Heart left ventricle (tissue), 16 donors: ENCODE results near the gene KDM5B. TPM values are rescaled to one million over a fixed set of nuclear protein-coding genes. Genes with fewer than 3 reads are reported as not detected.
"Not testable (repeated sequence)": the region's sequence is repeated elsewhere in the genome, so short reads cannot be mapped to it uniquely, and the experiment has no call there.

Experiments used
- ATAC-seq, 4 donors: fragments of 200-7000 bp; cut with Tn5 transposase; one replicate each; pipeline ENCODE4 v1.9.1; 2020 to 2022; ENCODE audit warnings: moderate library complexity in 4 of 4, mild to moderate bottlenecking in 3 of 4, moderate number of reproducible peaks in 1 of 4
- DNase-seq, 5 donors: peaks; one replicate each; pipeline ENCODE4 v3.0.0-alpha.2; 2020
- H3K27ac ChIP-seq, 12 donors: fragments of 200-600 bp; sonication (generic) in 4 of 12; one replicate each; pipeline versions ENCODE4 v1.5.0 to v1.8.0; 2016 to 2022; ENCODE audit warnings: mild to moderate bottlenecking in 2 of 12
- H3K27me3 ChIP-seq, 9 donors: fragments of 200-600 bp; sonication (generic) in 2 of 9; one replicate each; pipeline versions ENCODE4 v1.5.1 to v1.8.0; 2016 to 2022; ENCODE audit warnings: mild to moderate bottlenecking in 3 of 9
- H3K36me3 ChIP-seq, 9 donors: fragments of 200-600 bp; sonication (generic) in 2 of 9; one replicate each; pipeline versions ENCODE4 v1.5.0 to v1.8.0; 2018 to 2022; ENCODE audit warnings: mild to moderate bottlenecking in 2 of 9
- H3K4me1 ChIP-seq, 12 donors: fragments of 200-600 bp; sonication (generic) in 4 of 12; one replicate each; pipeline versions ENCODE4 v1.5.0 to v1.8.0; 2016 to 2022; ENCODE audit warnings: mild to moderate bottlenecking in 3 of 12
- H3K4me3 ChIP-seq, 12 donors: fragments of 200-600 bp; sonication (generic) in 4 of 12; one replicate each; pipeline versions ENCODE4 v1.5.0 to v1.8.0; 2017 to 2022; ENCODE audit warnings: mild to moderate bottlenecking in 9 of 12, moderate library complexity in 4 of 12
- H3K9me3 ChIP-seq, 12 donors: fragments of 200-600 bp; sonication (generic) in 4 of 12; one replicate each; pipeline versions ENCODE4 v1.5.0 to v1.8.0; 2016 to 2022; ENCODE audit warnings: mild to moderate bottlenecking in 1 of 12
- POLR2A ChIP-seq, 2 donors: fragments of 450-650 bp; IDR thresholded peaks; one replicate each; pipeline ENCODE4 v1.6.1; 2017; ENCODE audit warnings: antibody characterized with exemption in 2 of 2, mild to moderate bottlenecking in 2 of 2, moderate library complexity in 2 of 2
- WGBS, 4 donors: extraction: QIAGEN DNeasy Blood & Tissue Kit in 2 of 4; methylation state at CpG; one replicate each; pipeline versions ENCODE4 v1.1.5 to v1.1.7; 2013 to 2018; 5-methylcytosine and 5-hydroxymethylcytosine counted together
- intact Hi-C, 10 donors: fragments of 100-400 bp; cut with DNase I; formaldehyde crosslinking; loops; one replicate each; pipeline versions ENCODE4 v1.11.1 to v1.14.2; 2022
- polyA plus RNA-seq, 2 donors: library from polyadenylated mRNA; stranded (reverse); fragments of 200-250 nt; gene quantifications; one replicate each; pipeline ENCODE4 v1.2.3, GENCODE V29; 2013
- total RNA-seq, 9 donors: library from RNA; depleted of rRNA in 2 of 9; stranded (reverse); fragments of >200 nt in 2 of 9; fragmentation: NEBNext Ultra II Directional in 3 of 9; extraction: Animal tissue kit (Norgen Biotek cat#: 25700) in 3 of 9; gene quantifications; one replicate each; pipeline versions ENCODE4 v1.1.0 to v1.2.4, GENCODE V29; 2016 to 2023
- TF ChIP-seq, protein P1 (sequence below), 12 donors: fragments of 200-600 bp; sonication (generic) in 4 of 12; IDR thresholded peaks; one replicate each; pipeline versions ENCODE4 v1.5.0 to v1.8.0; 2018 to 2022; ENCODE audit warnings: antibody characterized with exemption in 12 of 12, mild to moderate bottlenecking in 5 of 12
- donor health status: ischemic (EF 13 %, LVEDD 7.1; RV severe dilation, severe dysfunction).
- donor health status: healthy with polysubstance abuse.
- donor health status: DM: no; HTN: yes; CAD: no.
- donor health status: DM: no; HTN: no; CAD: no.
- donor health status: ischemic (EF 25% LVEDD 6.9; RV normal size, moderate dysfunction).
- donor health status: ischemic (EF 25% LVEDD 5.7; RV mildly dilated, moderate dysfunction).
- donor health status: healthy.
- donor health status: DM: yes; HTN: yes; CAD: no.
- donor health status: ischemic (EF 35%, LVEDD 5.7; RV mildly dilated, moderate dysfunction).
- donor health status: nonischemic (EF 11% LVEDD 7.7; RV severe dilation, severe dysfunction).
- donor health status: DM: yes; HTN: yes; CAD: no.
- donor health status: PGD.
- donor health status: ischemic (EF 29% LVEDD 5.4; RV normal size, mild dysfunction).
- donor health status: nonischemic (EF 23%, LVEDD 6.1; RV moderate dilation, normal function).

Gene KDM5B
- total and polyA plus RNA-seq, 11 donors: 5.2 to 22.9 (median 14.1) TPM

DNA sequence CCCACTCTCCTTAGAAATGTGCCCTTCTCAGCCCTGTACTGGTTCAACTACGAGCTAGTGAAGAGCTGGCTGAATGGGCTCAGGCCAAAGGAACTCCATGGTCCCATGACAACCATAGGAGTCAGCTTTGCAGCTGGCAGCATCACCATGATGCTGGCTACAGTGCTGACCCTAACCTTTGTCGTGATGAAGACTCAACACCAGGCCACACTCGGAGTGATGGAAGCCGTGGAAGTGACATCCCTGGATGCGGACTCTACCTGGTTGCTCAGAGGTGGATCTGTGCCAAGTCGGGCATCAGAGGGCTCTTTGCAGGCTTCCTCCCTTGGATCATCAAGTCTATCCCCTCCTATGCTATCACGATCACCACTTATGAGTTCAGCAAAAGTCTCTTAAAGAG lies 11.6 kb downstream of the KDM5B start:
- WGBS, 4 donors: 89 to 95% (median 91%) methylated on average over 6 to 7 of the region's 7 CpGs
- DNase-seq: no peak
- no peak for ATAC-seq
- intact Hi-C loops: no loop called here
- Histone ChIP-seq H3K27me3 (no peaks in the 10 kb centered on the region), H3K36me3 (no peaks in the 10 kb centered on the region), H3K9me3 (no peaks in the 10 kb centered on the region), H3K4me1 (peaks cover 0 to 20% (median 1%) of the 10 kb centered on the region in 12 donors), H3K27ac (no peak overlapping the region), H3K4me3 (no peak overlapping the region)
- TF ChIP-seq, protein P1, sequence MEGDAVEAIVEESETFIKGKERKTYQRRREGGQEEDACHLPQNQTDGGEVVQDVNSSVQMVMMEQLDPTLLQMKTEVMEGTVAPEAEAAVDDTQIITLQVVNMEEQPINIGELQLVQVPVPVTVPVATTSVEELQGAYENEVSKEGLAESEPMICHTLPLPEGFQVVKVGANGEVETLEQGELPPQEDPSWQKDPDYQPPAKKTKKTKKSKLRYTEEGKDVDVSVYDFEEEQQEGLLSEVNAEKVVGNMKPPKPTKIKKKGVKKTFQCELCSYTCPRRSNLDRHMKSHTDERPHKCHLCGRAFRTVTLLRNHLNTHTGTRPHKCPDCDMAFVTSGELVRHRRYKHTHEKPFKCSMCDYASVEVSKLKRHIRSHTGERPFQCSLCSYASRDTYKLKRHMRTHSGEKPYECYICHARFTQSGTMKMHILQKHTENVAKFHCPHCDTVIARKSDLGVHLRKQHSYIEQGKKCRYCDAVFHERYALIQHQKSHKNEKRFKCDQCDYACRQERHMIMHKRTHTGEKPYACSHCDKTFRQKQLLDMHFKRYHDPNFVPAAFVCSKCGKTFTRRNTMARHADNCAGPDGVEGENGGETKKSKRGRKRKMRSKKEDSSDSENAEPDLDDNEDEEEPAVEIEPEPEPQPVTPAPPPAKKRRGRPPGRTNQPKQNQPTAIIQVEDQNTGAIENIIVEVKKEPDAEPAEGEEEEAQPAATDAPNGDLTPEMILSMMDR (IDR thresholded peaks at IDR 0.05): no peak
- TF ChIP-seq POLR2A (IDR thresholded peaks at IDR 0.05): no peak

DNA sequence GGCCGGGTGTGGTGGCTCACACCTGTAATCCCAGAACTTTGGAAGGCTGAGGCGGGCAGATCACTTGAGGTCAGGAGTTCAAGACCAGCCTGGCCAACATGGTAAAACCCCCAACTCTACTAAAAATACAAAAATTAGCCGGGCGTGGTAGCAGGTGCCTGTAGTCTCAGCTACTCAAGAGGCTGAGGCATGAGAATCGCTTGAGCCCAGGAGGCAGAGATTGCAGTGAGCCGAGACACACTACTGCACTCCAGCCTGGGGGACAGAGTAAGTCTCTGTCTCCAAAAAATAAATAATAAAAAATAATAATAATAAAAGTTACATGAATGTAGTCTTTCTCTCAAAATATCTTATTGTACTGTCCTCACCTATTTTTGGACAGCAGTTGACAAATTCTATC lies 13.3 kb downstream of the KDM5B start:
- H3K27me3 ChIP-seq, H3K27ac ChIP-seq, H3K4me3 ChIP-seq, intact Hi-C loops, DNase-seq, ATAC-seq, H3K9me3 ChIP-seq, H3K36me3 ChIP-seq: not testable (repeated sequence)
- peaks cover 0 to 32% (median 12%) of the 10 kb centered on the region in 12 donors for H3K4me1 ChIP-seq
- WGBS, 4 donors: 90 to 96% (median 95%) methylated on average over 6 of the region's 6 CpGs

GRCh38 chr1:202794051-202794740 lies 14.0 kb downstream of the KDM5B start:
- DNase-seq: no peak
- H3K27me3 ChIP-seq: no peaks in the 10 kb centered on the region
- peaks cover 0 to 32% (median 14%) of the 10 kb centered on the region in 12 donors for H3K4me1 ChIP-seq
- TF ChIP-seq, protein P1 (IDR thresholded peaks at IDR 0.05): no peak
- TF ChIP-seq POLR2A (IDR thresholded peaks at IDR 0.05): no peak
- H3K36me3 ChIP-seq: no peaks in the 10 kb centered on the region
- ATAC-seq: no peak
- H3K9me3 ChIP-seq: no peaks in the 10 kb centered on the region
- intact Hi-C loops: no loop called here
- no peak overlapping the region for H3K27ac ChIP-seq
- no peak overlapping the region for H3K4me3 ChIP-seq

GRCh38 chr1:202791077-202791747 lies 17.0 kb downstream of the KDM5B start:
- Histone ChIP-seq H3K9me3 (no peaks in the 10 kb centered on the region), H3K36me3 (no peaks in the 10 kb centered on the region), H3K27ac (peak overlapping the region in 2 of 12 donors; percentile 0 to 22), H3K27me3 (no peaks in the 10 kb centered on the region), H3K4me3 (no peak overlapping the region), H3K4me1 (peaks cover 0 to 28% (median 14%) of the 10 kb centered on the region in 12 donors)
- DNase-seq (no peak), ATAC-seq (peak in 1 of 4 donors; percentile 59)
- 55 to 74% (median 67%) methylated on average over 4 of the region's 4 CpGs for WGBS, 4 donors
- TF ChIP-seq, protein P1 (IDR thresholded peaks at IDR 0.05): no peak
- TF ChIP-seq POLR2A (IDR thresholded peaks at IDR 0.05): no peak
- intact Hi-C loops: no loop called here
